ENCODE measurements around the gene DNER.

Gene DNER

DNA sequence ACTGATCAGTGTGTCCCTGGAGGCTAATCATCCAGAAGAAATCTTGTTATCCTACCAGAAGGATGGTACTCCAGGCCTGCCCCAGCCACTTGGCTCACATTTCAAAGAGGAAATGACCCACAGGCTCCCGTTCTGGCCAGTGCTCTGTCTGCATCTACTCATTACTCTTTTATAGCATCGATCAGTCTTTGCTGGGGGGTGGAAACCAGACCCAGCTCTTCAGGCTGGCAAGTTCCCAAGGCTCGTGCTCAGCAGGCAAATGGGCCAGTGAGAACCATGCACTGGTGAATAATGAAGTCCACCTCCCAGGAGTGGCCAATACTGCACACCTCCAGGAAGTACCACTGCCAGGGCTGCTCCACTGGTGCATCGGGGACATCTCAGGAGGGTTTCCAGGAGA lies 38.8 kb downstream of the DNER start:
- FAIRE-seq (no peak), DNase-seq (ENCODE audit: insufficient read length, low spot score) (no peak)

DNA sequence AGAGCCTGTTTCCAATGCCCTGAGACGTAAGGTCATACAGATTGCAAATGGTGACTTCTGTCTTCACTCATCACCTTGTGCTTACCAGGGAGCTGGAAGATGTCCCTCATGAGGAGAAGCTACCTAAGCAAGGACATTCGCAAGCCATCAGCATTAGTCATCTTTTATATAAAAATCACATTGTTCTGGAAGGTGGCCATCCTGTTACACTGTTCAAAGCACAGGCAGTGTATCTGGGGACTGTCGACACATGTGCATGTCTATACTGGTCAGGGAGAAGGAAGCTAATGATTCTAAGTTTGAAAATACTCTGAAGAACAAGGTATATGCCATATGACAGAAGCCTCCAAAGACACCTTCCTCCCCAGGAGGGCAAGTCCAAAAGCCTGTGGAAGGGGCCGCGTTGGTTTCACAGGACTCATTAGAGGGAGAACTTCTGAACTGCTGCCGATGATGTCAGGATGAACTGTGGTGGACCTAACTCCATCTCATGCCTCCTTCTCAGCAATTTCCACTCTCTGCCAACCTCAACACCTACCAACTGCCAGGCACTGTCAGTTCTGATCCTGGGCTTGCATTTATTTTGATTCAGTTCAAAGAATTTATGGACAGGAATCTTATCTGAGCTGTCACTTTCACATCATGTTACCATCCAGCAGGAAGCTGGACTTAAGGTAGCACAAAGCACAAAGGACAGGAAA lies 39.4 kb downstream of the DNER start:
- no peak for DNase-seq (ENCODE audit: insufficient read length, low spot score)
- FAIRE-seq, result no peak

- DNase-seq (ENCODE audit: insufficient read length, low spot score) (no peak), FAIRE-seq (no peak)
These were observed 40.7 kb downstream of the DNER start for GRCh38 chr2:229673676-229674075.

GRCh38 chr2:229672021-229672420 lies 42.3 kb downstream of the DNER start:
- DNase-seq (ENCODE audit: insufficient read length, low spot score) (no peak), FAIRE-seq (no peak)

GRCh38 chr2:229669841-229670240 lies 44.5 kb downstream of the DNER start:
- FAIRE-seq, result no peak

GRCh38 chr2:229666811-229667210 lies 47.5 kb downstream of the DNER start:
- DNase-seq (ENCODE audit: insufficient read length, low spot score) (no peak), FAIRE-seq (no peak)

More at GRCh38 chr2:229669841-229670240, 44.5 kb downstream of the DNER start:
- no peak for DNase-seq (ENCODE audit: insufficient read length, low spot score)

DNA sequence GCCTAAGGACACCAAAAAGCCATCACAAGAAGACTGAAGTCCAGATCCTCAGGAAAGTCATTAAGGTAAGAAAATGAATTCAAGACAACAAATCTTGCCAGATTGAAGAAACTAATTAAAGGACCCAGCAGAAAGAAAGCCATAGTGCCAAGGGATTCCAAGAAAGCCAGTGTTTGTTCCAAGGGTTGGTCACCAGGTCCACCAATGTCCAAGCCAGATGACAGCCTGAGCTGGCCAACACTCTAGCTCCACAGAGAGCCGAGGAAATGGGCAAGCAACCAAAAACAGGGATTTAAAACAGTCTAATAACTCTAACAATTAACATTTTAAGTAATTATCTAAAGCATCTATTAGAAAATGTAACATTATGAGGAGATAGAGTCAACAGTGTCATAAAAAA lies 49.2 kb downstream of the DNER start:
- no peak for DNase-seq (ENCODE audit: insufficient read length, low spot score)
- no peak for FAIRE-seq

- DNase-seq (ENCODE audit: insufficient read length, low spot score) (no peak), FAIRE-seq (no peak)
These were observed 52.9 kb downstream of the DNER start for GRCh38 chr2:229661478-229661877.

- DNase-seq (ENCODE audit: insufficient read length, low spot score), result no peak
- FAIRE-seq, result no peak
These were observed 53.4 kb downstream of the DNER start for GRCh38 chr2:229660951-229661350.

- FAIRE-seq (no peak), DNase-seq (ENCODE audit: insufficient read length, low spot score) (no peak)
These were observed 54.0 kb downstream of the DNER start for GRCh38 chr2:229660391-229660790.

DNA sequence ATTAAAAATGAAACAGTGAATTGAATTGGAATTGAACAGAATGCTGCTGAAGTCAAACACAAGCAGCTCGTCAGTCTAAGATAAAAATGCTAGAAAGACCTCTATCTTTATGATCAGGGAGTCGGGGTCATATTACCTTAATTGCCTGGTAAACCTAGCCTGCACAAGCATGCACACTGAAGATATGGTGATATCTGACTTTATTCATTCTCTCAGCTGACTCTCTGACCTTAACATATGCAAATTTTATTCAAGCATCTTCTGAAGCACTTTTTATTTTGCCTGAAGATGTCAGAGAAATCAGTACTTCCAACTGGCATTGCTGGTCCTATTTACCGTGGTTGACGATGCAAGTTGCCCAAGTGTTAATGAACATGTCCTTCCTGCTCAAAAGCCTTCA lies 56.4 kb downstream of the DNER start:
- no peak for FAIRE-seq
- DNase-seq (ENCODE audit: insufficient read length, low spot score), result no peak

- FAIRE-seq (no peak), DNase-seq (ENCODE audit: insufficient read length, low spot score) (no peak)
These were observed 59.9 kb downstream of the DNER start for GRCh38 chr2:229654437-229654836.

GRCh38 chr2:229653531-229653930 lies 60.8 kb downstream of the DNER start:
- no peak for DNase-seq (ENCODE audit: insufficient read length, low spot score)
- no peak for FAIRE-seq

GRCh38 chr2:229652796-229653195 lies 61.6 kb downstream of the DNER start:
- no peak for FAIRE-seq

GRCh38 chr2:229650901-229651300 lies 63.5 kb downstream of the DNER start:
- DNase-seq (ENCODE audit: insufficient read length, low spot score) (no peak), FAIRE-seq (no peak)

More at GRCh38 chr2:229652796-229653195, 61.6 kb downstream of the DNER start:
- no peak for DNase-seq (ENCODE audit: insufficient read length, low spot score)

- DNase-seq (ENCODE audit: insufficient read length, low spot score), result no peak
- FAIRE-seq, result no peak
These were observed 64.3 kb downstream of the DNER start for GRCh38 chr2:229650059-229650458.

- FAIRE-seq (no peak), DNase-seq (ENCODE audit: insufficient read length, low spot score) (no peak)
These were observed 68.1 kb downstream of the DNER start for GRCh38 chr2:229646186-229646723.

GRCh38 chr2:229642371-229642770 lies 72.0 kb downstream of the DNER start:
- FAIRE-seq (no peak), DNase-seq (ENCODE audit: insufficient read length, low spot score) (no peak)

DNA sequence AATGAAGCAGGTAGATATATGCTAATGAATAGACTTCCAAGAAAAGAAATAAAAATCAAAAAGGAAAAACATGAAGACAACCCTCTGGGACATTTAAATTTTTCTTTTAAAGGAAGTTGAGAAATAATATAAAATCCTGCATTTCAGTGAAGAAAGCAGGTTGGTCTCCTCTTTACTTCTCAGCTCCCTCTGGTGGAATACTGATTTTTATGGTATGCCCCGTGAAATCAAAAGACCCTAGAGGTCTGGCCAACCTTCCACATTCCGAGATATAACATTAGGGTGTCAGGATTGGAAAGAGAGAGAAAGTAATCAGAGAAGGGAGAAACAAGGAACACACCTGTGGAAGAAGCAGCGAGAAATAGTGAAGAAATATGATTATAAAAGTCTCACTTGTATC lies 72.7 kb downstream of the DNER start:
- DNase-seq (ENCODE audit: insufficient read length, low spot score) (no peak), FAIRE-seq (no peak)

GRCh38 chr2:229640636-229641035 lies 73.7 kb downstream of the DNER start:
- FAIRE-seq (no peak), DNase-seq (ENCODE audit: insufficient read length, low spot score) (no peak)

GRCh38 chr2:229636571-229636970 lies 77.8 kb downstream of the DNER start:
- DNase-seq (ENCODE audit: insufficient read length, low spot score) (no peak), FAIRE-seq (no peak)

GRCh38 chr2:229635371-229635680 lies 79.0 kb downstream of the DNER start:
- FAIRE-seq (no peak), DNase-seq (ENCODE audit: insufficient read length, low spot score) (no peak)
